ENCODE results near the gene H19.

The H19 gene

DNA sequence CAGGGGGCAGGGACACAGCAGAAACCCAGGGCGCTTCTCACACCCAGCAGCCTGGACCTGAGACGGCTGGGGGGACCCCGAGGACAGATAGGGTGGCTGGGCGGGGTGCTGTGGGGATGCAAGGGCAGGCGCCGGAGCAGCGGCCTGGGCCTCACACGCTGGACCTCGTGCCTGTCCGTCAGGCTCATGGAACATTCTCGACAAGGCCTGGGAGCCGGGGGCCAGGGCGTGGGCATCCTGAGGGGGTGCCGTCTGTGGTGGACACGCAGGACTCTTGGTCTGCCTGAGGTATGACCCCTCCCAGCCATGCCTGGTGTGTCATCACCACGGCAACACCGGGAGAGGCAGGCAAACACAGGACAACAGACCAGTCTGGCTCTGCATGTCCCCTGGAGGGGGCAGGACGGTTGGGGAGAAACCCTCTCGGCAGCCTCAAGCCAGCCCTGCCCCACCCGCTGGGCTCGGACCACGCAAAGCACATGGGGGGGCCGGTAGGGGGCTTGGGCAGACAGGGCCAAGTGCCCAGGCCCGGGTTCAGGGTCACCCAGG is 29.1 kb downstream of the H19 start:
- TF ChIP-seq, protein P1, sequence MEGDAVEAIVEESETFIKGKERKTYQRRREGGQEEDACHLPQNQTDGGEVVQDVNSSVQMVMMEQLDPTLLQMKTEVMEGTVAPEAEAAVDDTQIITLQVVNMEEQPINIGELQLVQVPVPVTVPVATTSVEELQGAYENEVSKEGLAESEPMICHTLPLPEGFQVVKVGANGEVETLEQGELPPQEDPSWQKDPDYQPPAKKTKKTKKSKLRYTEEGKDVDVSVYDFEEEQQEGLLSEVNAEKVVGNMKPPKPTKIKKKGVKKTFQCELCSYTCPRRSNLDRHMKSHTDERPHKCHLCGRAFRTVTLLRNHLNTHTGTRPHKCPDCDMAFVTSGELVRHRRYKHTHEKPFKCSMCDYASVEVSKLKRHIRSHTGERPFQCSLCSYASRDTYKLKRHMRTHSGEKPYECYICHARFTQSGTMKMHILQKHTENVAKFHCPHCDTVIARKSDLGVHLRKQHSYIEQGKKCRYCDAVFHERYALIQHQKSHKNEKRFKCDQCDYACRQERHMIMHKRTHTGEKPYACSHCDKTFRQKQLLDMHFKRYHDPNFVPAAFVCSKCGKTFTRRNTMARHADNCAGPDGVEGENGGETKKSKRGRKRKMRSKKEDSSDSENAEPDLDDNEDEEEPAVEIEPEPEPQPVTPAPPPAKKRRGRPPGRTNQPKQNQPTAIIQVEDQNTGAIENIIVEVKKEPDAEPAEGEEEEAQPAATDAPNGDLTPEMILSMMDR (IDR thresholded peaks at IDR 0.05; ENCODE audit: extremely low read depth, insufficient read depth, missing control alignments): no peak
- in situ Hi-C loops (cut with MboI; ENCODE audit: low pct_unique_long_range_greater_than_20kb, low sequenced_read_pairs, unreplicated experiment): no loop called here

DNA sequence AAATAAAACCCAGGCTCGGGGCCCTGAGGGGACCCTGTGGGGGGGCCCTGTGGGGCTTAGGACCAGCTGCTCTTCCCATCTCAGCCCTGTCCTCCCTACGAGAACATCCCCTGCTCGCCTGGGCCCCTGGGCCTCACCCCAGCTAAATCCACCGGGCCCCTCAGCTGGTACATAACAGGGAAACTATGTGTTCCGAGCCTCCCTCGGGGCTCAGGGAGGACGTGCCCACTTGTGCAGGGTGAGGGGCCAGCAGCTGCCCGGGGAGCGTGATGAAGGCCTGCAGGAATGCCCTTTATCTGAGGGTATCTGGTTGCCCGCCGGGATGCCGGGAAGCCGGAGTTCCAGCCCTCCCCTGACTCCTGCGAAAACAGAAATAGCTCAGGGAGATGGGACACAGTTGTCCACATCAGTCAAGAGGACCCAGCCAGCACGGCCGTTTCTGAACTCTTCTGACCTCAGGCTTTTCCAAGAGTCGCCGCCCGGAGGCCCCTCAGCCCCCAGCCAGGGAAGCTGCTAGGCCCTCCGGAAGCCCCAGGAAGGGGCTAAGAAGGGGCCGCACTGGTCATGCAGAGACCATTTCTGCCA is 29.9 kb downstream of the H19 start:
- in situ Hi-C loops (cut with MboI; ENCODE audit: low pct_unique_long_range_greater_than_20kb, low sequenced_read_pairs, unreplicated experiment): no loop called here
- DNase-seq (ENCODE audit: low spot score): no peak

More for the DNA sequence above, 29.1 kb downstream of the H19 start:
- no peak for DNase-seq (ENCODE audit: low spot score)

DNA sequence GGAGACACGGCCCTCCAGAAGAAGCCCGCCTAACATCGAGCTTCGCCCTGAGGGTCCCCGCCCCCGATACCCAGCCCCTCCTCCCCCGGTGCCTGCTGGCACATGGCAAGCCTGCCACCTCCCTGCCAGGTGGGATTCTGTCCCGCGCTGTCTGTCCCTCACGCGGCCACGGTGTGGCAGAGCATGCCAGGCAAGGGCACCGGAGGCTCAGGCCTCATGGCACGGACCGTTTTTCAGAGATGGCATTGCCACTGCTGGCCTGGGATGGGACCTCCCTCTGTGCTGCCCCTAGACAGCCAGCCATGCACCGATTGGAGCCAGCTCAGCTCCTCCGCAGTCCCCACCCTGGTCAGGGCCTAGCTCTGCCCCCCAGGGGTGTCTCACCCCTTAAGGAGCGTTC is 31.1 kb downstream of the H19 start:
- in situ Hi-C loops (cut with MboI; ENCODE audit: low pct_unique_long_range_greater_than_20kb, low sequenced_read_pairs, unreplicated experiment): no loop called here
- DNase-seq (ENCODE audit: low spot score): no peak
- TF ChIP-seq, protein P1 (IDR thresholded peaks at IDR 0.05; ENCODE audit: extremely low read depth, insufficient read depth, missing control alignments): no peak

More for the DNA sequence above, 29.9 kb downstream of the H19 start:
- TF ChIP-seq, protein P1 (IDR thresholded peaks at IDR 0.05; ENCODE audit: extremely low read depth, insufficient read depth, missing control alignments): no peak

DNA sequence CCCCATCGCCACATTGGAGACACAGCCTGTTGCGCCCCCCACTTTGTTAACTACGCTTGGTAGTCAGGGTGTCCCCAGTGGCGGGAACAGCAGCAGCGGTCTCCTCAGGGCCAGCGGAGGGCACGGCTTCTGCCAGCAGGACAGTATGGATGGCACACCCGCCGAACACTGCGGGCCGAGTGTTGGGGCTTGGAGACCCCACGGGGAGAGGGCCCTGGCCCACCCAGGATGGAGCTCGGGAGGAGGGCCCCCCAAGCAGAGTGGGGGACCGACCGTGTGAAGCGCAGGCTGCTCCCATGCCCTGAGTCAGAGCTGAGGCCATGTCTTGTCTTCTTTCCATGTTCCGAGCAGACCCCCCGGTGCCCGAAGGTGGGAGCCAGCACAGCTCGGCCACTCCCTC is 32.7 kb downstream of the H19 start:
- TF ChIP-seq, protein P1 (IDR thresholded peaks at IDR 0.05; ENCODE audit: extremely low read depth, insufficient read depth, missing control alignments): no peak
- DNase-seq (ENCODE audit: low spot score): no peak
- in situ Hi-C loops (cut with MboI; ENCODE audit: low pct_unique_long_range_greater_than_20kb, low sequenced_read_pairs, unreplicated experiment): no loop called here

DNA sequence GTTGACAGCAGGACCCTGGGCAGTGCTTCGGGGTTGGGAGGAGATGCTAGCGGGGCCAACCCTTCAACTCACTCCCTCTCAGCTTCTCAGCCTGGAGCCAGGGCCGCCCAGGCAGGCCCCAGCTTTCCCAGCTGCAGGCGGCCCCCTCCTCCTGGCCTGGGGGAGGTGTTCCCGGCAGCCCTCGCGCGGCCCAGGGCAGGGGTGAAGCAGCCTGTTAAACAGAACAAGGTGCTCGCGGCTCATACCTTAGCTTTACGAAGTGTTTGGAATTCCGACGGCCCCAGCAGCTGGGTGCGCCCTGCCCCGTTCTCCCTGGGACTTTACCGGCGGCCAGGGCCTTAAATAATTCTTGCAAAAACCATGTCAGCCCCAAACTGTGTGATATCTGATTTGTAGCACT is 33.3 kb downstream of the H19 start:
- in situ Hi-C loops (cut with MboI; ENCODE audit: low pct_unique_long_range_greater_than_20kb, low sequenced_read_pairs, unreplicated experiment): no loop called here
- TF ChIP-seq, protein P1 (IDR thresholded peaks at IDR 0.05; ENCODE audit: extremely low read depth, insufficient read depth, missing control alignments): no peak
- DNase-seq (ENCODE audit: low spot score): no peak

DNA sequence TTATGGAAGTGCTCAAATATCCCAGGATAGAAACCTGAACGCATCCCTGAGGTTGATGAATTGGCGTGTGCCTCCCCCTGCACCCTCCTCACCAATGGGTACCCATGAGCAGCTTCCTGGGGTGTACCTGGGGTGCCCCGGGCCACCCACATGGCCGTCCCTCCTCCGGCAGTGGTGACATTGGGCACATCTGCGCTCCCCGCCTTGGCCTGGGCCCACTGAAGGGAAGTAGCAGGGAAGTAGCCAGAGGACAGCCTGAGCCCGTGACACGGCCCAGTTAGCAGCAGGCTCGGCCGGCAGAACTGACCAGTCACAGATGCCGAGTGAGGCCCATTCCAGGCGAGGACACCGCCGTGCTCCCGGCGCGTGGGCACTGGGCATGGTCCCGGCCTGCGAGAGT is 33.8 kb downstream of the H19 start:
- TF ChIP-seq, protein P1 (IDR thresholded peaks at IDR 0.05; ENCODE audit: extremely low read depth, insufficient read depth, missing control alignments): no peak
- in situ Hi-C loops (cut with MboI; ENCODE audit: low pct_unique_long_range_greater_than_20kb, low sequenced_read_pairs, unreplicated experiment): no loop called here
- DNase-seq (ENCODE audit: low spot score): no peak

Data from GM13977 (cell line).